ENCODE measurements around the gene KRTAP10-5. TPM values are rescaled to one million over a fixed set of nuclear protein-coding genes. Genes with fewer than 3 reads are reported as not detected.
"Not testable (repeated sequence)": the region's sequence is repeated elsewhere in the genome, so short reads cannot be mapped to it uniquely, and the experiment has no call there.

Gene KRTAP10-5
- total RNA-seq, 1 donor from 2014 or later, result not detected

GRCh38 chr21:44590897-44591800 lies 10.7 kb upstream of the KRTAP10-5 start:
- peak; percentile 9 for DNase-seq

- DNase-seq, result no peak
These were observed 9.9 kb upstream of the KRTAP10-5 start for GRCh38 chr21:44590311-44590721.

- DNase-seq, result no peak
These were observed 9.3 kb upstream of the KRTAP10-5 start for GRCh38 chr21:44589586-44590305.

GRCh38 chr21:44589094-44589493 lies 8.7 kb upstream of the KRTAP10-5 start:
- DNase-seq, result no peak

GRCh38 chr21:44585892-44586291 lies 5.5 kb upstream of the KRTAP10-5 start:
- no peak for DNase-seq

- peak; percentile 9 for DNase-seq
These were observed 3.4 kb upstream of the KRTAP10-5 start for GRCh38 chr21:44583800-44584147.

GRCh38 chr21:44583089-44583799 lies 2.8 kb upstream of the KRTAP10-5 start:
- DNase-seq, result peak; percentile 80

GRCh38 chr21:44582055-44582454 lies 1.7 kb upstream of the KRTAP10-5 start:
- DNase-seq, result no peak

- no peak for DNase-seq
These were observed 754 bp upstream of the KRTAP10-5 start for GRCh38 chr21:44581158-44581557.

- no peak for DNase-seq
These were observed 615 bp downstream of the KRTAP10-5 start for GRCh38 chr21:44579833-44580144.

- no peak for DNase-seq
These were observed 1.2 kb downstream of the KRTAP10-5 start for GRCh38 chr21:44579056-44579832.

- no peak for DNase-seq
These were observed 1.9 kb downstream of the KRTAP10-5 start for GRCh38 chr21:44578371-44579055.

- DNase-seq, result no peak
These were observed 4.4 kb downstream of the KRTAP10-5 start for GRCh38 chr21:44576025-44576420.

- DNase-seq, result no peak
These were observed 4.9 kb downstream of the KRTAP10-5 start for GRCh38 chr21:44575307-44576024.

GRCh38 chr21:44574457-44575306 lies 5.7 kb downstream of the KRTAP10-5 start:
- DNase-seq, result no peak

- not testable (repeated sequence) for DNase-seq
These were observed 6.6 kb downstream of the KRTAP10-5 start, which contains the start of gene KRTAP10-4 for GRCh38 chr21:44573630-44574456. TSS of gene KRTAP10-4 (plus strand) at chr21:44573729. CDS start at chr21:44573759, 30 bp downstream.

- no peak for DNase-seq
These were observed 7.3 kb downstream of the KRTAP10-5 start for GRCh38 chr21:44572959-44573583.

Measured in tongue (tissue), 2 donors.